K562 (cell line): ENCODE data around the gene UBA52. TPM values are rescaled to one million over a fixed set of nuclear protein-coding genes. Genes with fewer than 3 reads are reported as not detected.

ENCODE experiments used
- ATAC-seq: fragments of 200-7000 bp; cut with Tn5 transposase; 3 replicates; pipeline ENCODE4 v1.9.1; 2020; ENCODE audit warnings: moderate library complexity
- BruUV-seq: library from RNA; stranded (reverse); fragments of 400-500 nt; replicated peaks from 2 replicates; lab custom pipeline; 2021; lab: Mats Ljungman, UMichigan
- CTCF ChIA-PET: fragments of 300-600 bp; formaldehyde crosslinking; extraction: SDS; loops from one replicate; lab custom pipeline; 2021; ENCODE audit warnings: low intra/inter-chr PET ratio; lab: Yijun Ruan, JAX
- POLR2A ChIA-PET: fragments of 300-600, 350-650 bp; sonication (Branson Sonifier 250); formaldehyde crosslinking; extraction: SDS; loops from one replicate; lab custom pipeline; 2021; ENCODE audit warnings: antibody characterized with exemption, inconsistent platforms; lab: Yijun Ruan, JAX
- DNase-seq, 4 experiments: peaks; one replicate each; pipeline versions ENCODE4 v3.0.0 to v3.0.0-alpha.2; 2011 to 2018; ENCODE audit warnings: low spot score in 3 of 4, mixed read lengths in 3 of 4; ENCODE audit errors: extremely low read depth in 1 of 4
- FAIRE-seq: peaks from 2 replicates; lab custom pipeline; 2011; peaks lifted over from hg19 to GRCh38; lab: Jason Lieb, UNC
- H2AFZ ChIP-seq: 2 replicates; pipeline ENCODE4 v1.6.0; 2011; ENCODE audit warnings: low read depth, low read length, control low read depth, inconsistent platforms
- H3K27ac ChIP-seq: fragments of 200-600 bp; 3 replicates; pipeline ENCODE4 v1.8.0; 2011; ENCODE audit warnings: low read depth, mild to moderate bottlenecking, control low read depth, inconsistent platforms, low read length, moderate library complexity, mixed read lengths; ENCODE audit errors: extremely low read depth
- H3K27me3 ChIP-seq, 2 experiments: fragments of 300-600 bp in 1 of 2; 2 replicates in 1 of 2; 3 replicates in 1 of 2; pipeline versions ENCODE4 v1.6.0 to v1.8.0; 2011; ENCODE audit warnings: inconsistent platforms in 2 of 2, low read length in 2 of 2, mild to moderate bottlenecking in 1 of 2, mixed read lengths in 1 of 2, moderate library complexity in 1 of 2; ENCODE audit not compliant: control insufficient read depth in 2 of 2, insufficient read depth in 2 of 2
- H3K36me3 ChIP-seq: fragments of 300-600 bp; 3 replicates; pipeline ENCODE4 v1.8.0; 2011; ENCODE audit warnings: mild to moderate bottlenecking, low read length, inconsistent platforms; ENCODE audit not compliant: control insufficient read depth, insufficient read depth
- H3K4me1 ChIP-seq, 2 experiments: fragments of 200-600 bp in 1 of 2; replicated peaks in 1 of 2; 2 replicates in 1 of 2; 3 replicates in 1 of 2; pipeline versions ENCODE4 v1.5.1 to v1.8.0; 2011; ENCODE audit warnings: inconsistent platforms in 2 of 2, low read length in 2 of 2, mild to moderate bottlenecking in 1 of 2, mixed read lengths in 1 of 2, moderate library complexity in 1 of 2; ENCODE audit not compliant: control insufficient read depth in 2 of 2, insufficient read depth in 2 of 2
- H3K4me2 ChIP-seq: 2 replicates; pipeline ENCODE4 v1.6.1; 2011; ENCODE audit warnings: low read length, control low read depth, inconsistent platforms, mixed read lengths; ENCODE audit not compliant: insufficient read depth
- H3K4me3 ChIP-seq: fragments of 200-600 bp; sonication (generic), shearing (Covaris generic); 2 replicates; pipeline ENCODE4 v1.5.1; 2016; ENCODE audit warnings: control low read depth, inconsistent platforms
- H3K79me2 ChIP-seq: fragments of 200-600 bp; 3 replicates; pipeline ENCODE4 v1.8.0; 2011; ENCODE audit warnings: low read length, inconsistent platforms; ENCODE audit not compliant: control insufficient read depth, insufficient read depth
- H3K9ac ChIP-seq, 2 experiments: 2 replicates each; pipeline versions ENCODE4 v1.6.0 to v1.6.1; 2011; ENCODE audit warnings: low read depth in 2 of 2, low read length in 2 of 2, control low read depth in 1 of 2, inconsistent platforms in 1 of 2, mild to moderate bottlenecking in 1 of 2, mixed read lengths in 1 of 2; ENCODE audit not compliant: insufficient read depth in 1 of 2
- H3K9me1 ChIP-seq: one replicate; pipeline ENCODE4 v1.6.0; 2011; ENCODE audit warnings: inconsistent platforms, mild to moderate bottlenecking, low read length, moderate library complexity; ENCODE audit not compliant: control insufficient read depth, insufficient read depth
- H3K9me3 ChIP-seq: replicated peaks from 2 replicates; pipeline ENCODE4 v1.5.1; 2011; ENCODE audit warnings: low read depth, low read length, inconsistent platforms; ENCODE audit not compliant: control insufficient read depth, insufficient read depth
- H4K20me1 ChIP-seq: replicated peaks from 2 replicates; pipeline ENCODE4 v1.6.1; 2011; ENCODE audit warnings: low read length, inconsistent platforms, mixed read lengths; ENCODE audit not compliant: control insufficient read depth, insufficient read depth
- CCAR2 ChIP-seq: fragments of 200-400 bp; formaldehyde crosslinking; IDR thresholded peaks from 2 replicates; pipeline ENCODE4 v1.6.1; 2017; ENCODE audit warnings: mild to moderate bottlenecking, low read depth, low read length
- FOS ChIP-seq: IDR thresholded peaks from 3 replicates; pipeline ENCODE4 v1.6.1; 2011; ENCODE audit not compliant: insufficient read length; ENCODE audit errors: extremely low read depth
- GTF2A2 ChIP-seq: IDR thresholded peaks from 2 replicates; pipeline ENCODE4 v1.6.1; 2016; ENCODE audit warnings: mild to moderate bottlenecking, missing genetic modification characterization, missing compliant biosample characterization
- MCM3 ChIP-seq: fragments of 450-650 bp; IDR thresholded peaks from 2 replicates; pipeline ENCODE4 v1.6.1; 2016
- MLX ChIP-seq, 2 experiments: fragments of 450-650 bp in 1 of 2; sonication (generic) in 1 of 2; formaldehyde crosslinking; conservative IDR thresholded peaks; 2 replicates each; pipeline versions ENCODE4 v1.4.0 to v1.8.1; 2020 to 2022; ENCODE audit warnings: mild to moderate bottlenecking in 1 of 2, missing genetic modification reagents in 1 of 2
- PHB2 ChIP-seq: fragments of 450-650 bp; IDR thresholded peaks from 2 replicates; pipeline ENCODE4 v1.6.1; 2017; ENCODE audit warnings: low read depth
- SIN3B ChIP-seq: fragments of 450-650 bp; IDR thresholded peaks from 2 replicates; pipeline ENCODE4 v1.6.1; 2017; ENCODE audit warnings: low read depth, mild to moderate bottlenecking, moderate library complexity
- ZBTB11 ChIP-seq, 3 experiments: fragments of 200-800 bp in 1 of 3; fragments of 250-450 bp in 1 of 3; fragments of 450-650 bp in 1 of 3; sonication (Bioruptor Pico) in 1 of 3; sonication (Bioruptor generic) in 1 of 3; formaldehyde crosslinking in 1 of 3; IDR thresholded peaks; 2 replicates each; pipeline versions ENCODE4 v1.6.1 to v1.8.0; 2016 to 2022; ENCODE audit warnings: mild to moderate bottlenecking in 2 of 3, missing genetic modification characterization in 2 of 3, missing compliant biosample characterization in 1 of 3, moderate library complexity in 1 of 3
- ZBTB12 ChIP-seq: fragments of 250-450 bp; sonication (Bioruptor Pico); IDR thresholded peaks from 2 replicates; pipeline ENCODE4 v1.4.0; 2020
- ZKSCAN3 ChIP-seq: fragments of 250-450 bp; sonication (Bioruptor Pico); IDR thresholded peaks from 2 replicates; pipeline ENCODE4 v1.4.0; 2020
- WGBS: fragments of 100-300 bp; shearing (Covaris generic); methylation state at CpG from one replicate; pipeline ENCODE4 v1.1.6; 2016; ENCODE audit warnings: low coverage, mixed read lengths; ENCODE audit not compliant: insufficient coverage; ENCODE audit errors: missing lambda C conversion rate; 5-methylcytosine and 5-hydroxymethylcytosine counted together
- in situ Hi-C: fragments of 300-500 bp; cut with MboI; formaldehyde crosslinking; loops from 4 replicates; pipeline ENCODE4 v1.15.0; 2018; ENCODE audit warnings: inconsistent platforms, mixed read lengths
- intact Hi-C: fragments of 100-400 bp; cut with micrococcal nuclease; formaldehyde crosslinking; loops from 2 replicates; pipeline ENCODE4 v1.14.2; 2022
- polyA plus RNA-seq, 8 experiments: library from polyadenylated mRNA; depleted of rRNA in 4 of 8; stranded (reverse) in 5 of 8; unstranded in 3 of 8; fragments of >200 nt; fragmentation: Nextera tagmentation in 2 of 8; fragmentation: Illumina TruSeq in 1 of 8; extraction: Ambion mirVana in 2 of 8; extraction: Trizol in 1 of 8; gene quantifications; 2 replicates each; pipeline versions ENCODE4 v1.2.1 to v1.2.3, GENCODE V29; 2011 to 2014; ENCODE audit warnings: inconsistent platforms in 1 of 8, missing spikeins in 1 of 8
- total RNA-seq, 7 experiments: library from RNA; depleted of rRNA in 6 of 7; stranded (reverse); fragments of >200 nt in 6 of 7; fragmentation: Illumina TruSeq in 2 of 7; extraction: Trizol in 2 of 7; gene quantifications; 2 replicates each; pipeline versions ENCODE4 v1.2.1 to v1.2.3, GENCODE V29; 2011 to 2021; ENCODE audit warnings: low replicate concordance in 1 of 7

UBA52 gene
- total and polyA plus RNA-seq, 9 of the 15 experiments (the other 6 are each of a cell fraction or from before 2014, with no cell fraction given) = 1,110 to 2,751 (median 1,733) TPM

GRCh38 chr19:18609717-18610051, 38.0 kb downstream of the UBA52 start:
- Histone ChIP-seq H3K4me2 (no peak overlapping the region), H4K20me1 (peaks cover 26% of the 10 kb centered on the region), H3K36me3 (no peaks in the 10 kb centered on the region), H3K27me3 (peaks cover 63 to 87% of the 10 kb centered on the region in 2 experiments), H2AFZ (no peak overlapping the region), H3K9ac (no peak overlapping the region), H3K79me2 (no peaks in the 10 kb centered on the region), H3K9me1 (no peaks in the 10 kb centered on the region), H3K9me3 (no peaks in the 10 kb centered on the region), H3K4me3 (no peak overlapping the region), H3K27ac (no peak overlapping the region), H3K4me1 (peaks cover 0 to 66% of the 10 kb centered on the region in 2 experiments; a peak in 2 of 5 replicates)
- POLR2A ChIA-PET = interaction anchor here (0.6 kb wide), 1 partner anchor 206 kb away, joined by 3 read pairs; no protein-coding TSS in a partner anchor
- CTCF ChIA-PET = no interaction called here
- ATAC-seq (no peak), DNase-seq (no peak), FAIRE-seq (no peak)
- in situ Hi-C loops (no loop called here), intact Hi-C loops (no loop called here)
- 10% methylated on average over 2 of the region's 2 CpGs for WGBS
- BruUV-seq = no TSS peak
- no peak for TF ChIP-seq MCM3
- no peak for TF ChIP-seq ZKSCAN3
- TF ChIP-seq FOS = no peak
- TF ChIP-seq ZBTB12 (CRISPR knock-in tag) = no peak
- no peak for TF ChIP-seq ZBTB11 (CRISPR knock-in tag; IDR thresholded peaks at IDR 0.05)
- no peak for TF ChIP-seq CCAR2
- no peak for TF ChIP-seq SIN3B
- TF ChIP-seq GTF2A2 (tag) = no peak
- no peak for TF ChIP-seq MLX (CRISPR knock-in tag; conservative IDR thresholded peaks at IDR 0.05)
- no peak for TF ChIP-seq PHB2
